HEK293 (cell line): ENCODE results near the gene IGSF9B.

ENCODE experiments used
- CTCF ChIA-PET: fragments of 350-600 bp; formaldehyde crosslinking; extraction: SDS; loops from one replicate; lab custom pipeline; 2021; ENCODE audit warnings: antibody characterized with exemption; lab: Yijun Ruan, JAX
- POLR2A ChIA-PET: fragments of 300-600 bp; formaldehyde crosslinking; extraction: SDS; loops from one replicate; lab custom pipeline; 2020; ENCODE audit warnings: antibody characterized with exemption, inconsistent platforms; lab: Yijun Ruan, JAX
- H3K27ac ChIP-seq: fragments of 200-500 bp; sonication (Bioruptor generic); 2 replicates; pipeline ENCODE4 v1.5.1; 2014; ENCODE audit warnings: low read depth, low read length, control low read depth, inconsistent platforms; ENCODE audit errors: extremely low read depth
- H3K36me3 ChIP-seq, 2 experiments: fragments of 200-500 bp in 1 of 2; sonication (Bioruptor generic) in 1 of 2; 1 replicate in 1 of 2; 2 replicates in 1 of 2; pipeline ENCODE4 v1.5.1; 2014 to 2017; ENCODE audit warnings: inconsistent platforms in 2 of 2, low read length in 2 of 2; ENCODE audit not compliant: control insufficient read depth in 2 of 2, insufficient read depth in 1 of 2
- H3K4me1 ChIP-seq: fragments of 200-500 bp; sonication (Bioruptor generic); 2 replicates; pipeline ENCODE4 v1.5.1; 2014; ENCODE audit warnings: mild to moderate bottlenecking, low read length, inconsistent platforms; ENCODE audit not compliant: control insufficient read depth, insufficient read depth
- H3K4me3 ChIP-seq: 2 replicates; pipeline ENCODE4 v1.5.1; 2011; ENCODE audit warnings: low read depth, mild to moderate bottlenecking, control low read depth, low read length, moderate library complexity
- H3K9me3 ChIP-seq: fragments of 200-500 bp; sonication (Bioruptor generic); 2 replicates; pipeline ENCODE4 v1.5.1; 2014; ENCODE audit warnings: low read depth, low read length, inconsistent platforms; ENCODE audit not compliant: control insufficient read depth, insufficient read depth
- EGR2 ChIP-seq: fragments of 450-650 bp; formaldehyde crosslinking; IDR thresholded peaks from 2 replicates; pipeline ENCODE4 v1.5.1; 2016; ENCODE audit warnings: low read depth, missing biosample characterization, missing genetic modification characterization
- GLIS2 ChIP-seq: fragments of 450-650 bp; formaldehyde crosslinking; IDR thresholded peaks from 2 replicates; pipeline ENCODE4 v1.5.1; 2016; ENCODE audit warnings: missing biosample characterization, missing genetic modification characterization
- KLF9 ChIP-seq: fragments of 450-650 bp; formaldehyde crosslinking; IDR thresholded peaks from 2 replicates; pipeline ENCODE4 v1.5.1; 2016; ENCODE audit warnings: missing biosample characterization, missing genetic modification characterization, low read depth
- MZF1 ChIP-seq: fragments of 450-650 bp; formaldehyde crosslinking; IDR thresholded peaks from 2 replicates; pipeline ENCODE4 v1.5.1; 2017; ENCODE audit warnings: missing biosample characterization, missing genetic modification characterization, borderline replicate concordance
- SETDB1 ChIP-seq: IDR thresholded peaks from one replicate; pipeline ENCODE4 v1.6.1; 2017; ENCODE audit warnings: mild to moderate bottlenecking, low read length, moderate library complexity, mixed read lengths; ENCODE audit not compliant: insufficient read length
- TCF7L2 ChIP-seq: IDR thresholded peaks from 2 replicates; pipeline ENCODE4 v1.6.1; 2011; ENCODE audit warnings: low read depth, mild to moderate bottlenecking, inconsistent platforms, low read length, moderate library complexity, borderline replicate concordance
- TRIM28 ChIP-seq: IDR thresholded peaks from 2 replicates; pipeline ENCODE4 v1.6.1; 2011; ENCODE audit warnings: low read length, control low read depth, borderline replicate concordance
- ZFHX2 ChIP-seq: fragments of 450-650 bp; formaldehyde crosslinking; conservative IDR thresholded peaks from 2 replicates; pipeline ENCODE4 v1.5.1; 2016; ENCODE audit warnings: missing biosample characterization, missing genetic modification characterization
- ZFP69B ChIP-seq: fragments of 450-650 bp; formaldehyde crosslinking; IDR thresholded peaks from 2 replicates; pipeline ENCODE4 v1.5.1; 2016; ENCODE audit warnings: missing biosample characterization, missing genetic modification characterization
- ZNF133 ChIP-seq: fragments of 450-650 bp; formaldehyde crosslinking; IDR thresholded peaks from 2 replicates; pipeline ENCODE4 v1.5.1; 2016; ENCODE audit warnings: missing biosample characterization, missing genetic modification characterization
- ZNF148 ChIP-seq: fragments of 450-650 bp; formaldehyde crosslinking; IDR thresholded peaks from 2 replicates; pipeline ENCODE4 v1.5.0; 2017; ENCODE audit warnings: missing biosample characterization, missing genetic modification characterization, borderline replicate concordance
- ZNF23 ChIP-seq: fragments of 450-650 bp; formaldehyde crosslinking; IDR thresholded peaks from 2 replicates; pipeline ENCODE4 v1.5.1; 2016; ENCODE audit warnings: missing biosample characterization, missing genetic modification characterization, borderline replicate concordance
- ZNF292 ChIP-seq: fragments of 450-650 bp; formaldehyde crosslinking; IDR thresholded peaks from 2 replicates; pipeline ENCODE4 v1.5.1; 2016; ENCODE audit warnings: low read depth, missing biosample characterization, missing genetic modification characterization, borderline replicate concordance
- ZNF558 ChIP-seq: fragments of 450-650 bp; formaldehyde crosslinking; IDR thresholded peaks from 2 replicates; pipeline ENCODE4 v1.5.1; 2016; ENCODE audit warnings: missing biosample characterization, missing genetic modification characterization
- ZNF600 ChIP-seq: fragments of 450-650 bp; formaldehyde crosslinking; IDR thresholded peaks from 2 replicates; pipeline ENCODE4 v1.5.1; 2016; ENCODE audit warnings: missing biosample characterization, missing genetic modification characterization
- ZNF747 ChIP-seq: fragments of 450-650 bp; formaldehyde crosslinking; IDR thresholded peaks from 2 replicates; pipeline ENCODE4 v1.5.1; 2016; ENCODE audit warnings: missing biosample characterization, missing genetic modification characterization
- ZNF791 ChIP-seq: fragments of 450-650 bp; formaldehyde crosslinking; IDR thresholded peaks from 2 replicates; pipeline ENCODE4 v1.5.1; 2016; ENCODE audit warnings: missing biosample characterization, missing genetic modification characterization
- TF ChIP-seq, protein P1 (sequence below): fragments of 450-650 bp; formaldehyde crosslinking; IDR thresholded peaks from 2 replicates; pipeline ENCODE4 v1.5.1; 2017; ENCODE audit warnings: missing biosample characterization, missing genetic modification characterization
- TF ChIP-seq, protein P2 (sequence below): fragments of 450-650 bp; formaldehyde crosslinking; IDR thresholded peaks from 2 replicates; pipeline ENCODE4 v1.5.1; 2016; ENCODE audit warnings: missing biosample characterization, missing genetic modification characterization

The IGSF9B gene

GRCh38 chr11:133967599-133968238, 11.0 kb upstream of the IGSF9B start:
- ChIA-PET CTCF (no interaction called here), POLR2A (no interaction called here)
- H3K36me3 ChIP-seq = no peaks in the 10 kb centered on the region
- H3K9me3 ChIP-seq = no peaks in the 10 kb centered on the region
- no peak overlapping the region for H3K27ac ChIP-seq
- TF ChIP-seq EGR2 (peak; percentile 96), ZFHX2 (peak; percentile 96), GLIS2 (tag by site-specific recombination) (no peak), TRIM28 (no peak)
- TF ChIP-seq, all 188 proteins: peak for 2
- Histone ChIP-seq H3K4me3 (no peak overlapping the region), H3K4me1 (no peaks in the 10 kb centered on the region)

GRCh38 chr11:133966921-133967598, 10.3 kb upstream of the IGSF9B start:
- ChIA-PET CTCF (interaction anchor here (0.9 kb wide), 1 partner anchor 84 kb away, joined by 4 read pairs; no protein-coding TSS in a partner anchor), POLR2A (no interaction called here)
- no peaks in the 10 kb centered on the region for H3K36me3 ChIP-seq
- no peak overlapping the region for H3K4me3 ChIP-seq
- no peak overlapping the region for H3K27ac ChIP-seq
- TF ChIP-seq ZNF23 (tag by site-specific recombination) = no peak
- no peak for TF ChIP-seq ZNF600
- no peak for TF ChIP-seq ZNF148 (tag by site-specific recombination)
- TF ChIP-seq ZNF791 (tag by site-specific recombination) = no peak
- TF ChIP-seq TCF7L2 = no peak
- TF ChIP-seq ZNF747 (tag by site-specific recombination) = no peak
- TF ChIP-seq ZFP69B (tag by site-specific recombination) = no peak
- TF ChIP-seq, protein P1, sequence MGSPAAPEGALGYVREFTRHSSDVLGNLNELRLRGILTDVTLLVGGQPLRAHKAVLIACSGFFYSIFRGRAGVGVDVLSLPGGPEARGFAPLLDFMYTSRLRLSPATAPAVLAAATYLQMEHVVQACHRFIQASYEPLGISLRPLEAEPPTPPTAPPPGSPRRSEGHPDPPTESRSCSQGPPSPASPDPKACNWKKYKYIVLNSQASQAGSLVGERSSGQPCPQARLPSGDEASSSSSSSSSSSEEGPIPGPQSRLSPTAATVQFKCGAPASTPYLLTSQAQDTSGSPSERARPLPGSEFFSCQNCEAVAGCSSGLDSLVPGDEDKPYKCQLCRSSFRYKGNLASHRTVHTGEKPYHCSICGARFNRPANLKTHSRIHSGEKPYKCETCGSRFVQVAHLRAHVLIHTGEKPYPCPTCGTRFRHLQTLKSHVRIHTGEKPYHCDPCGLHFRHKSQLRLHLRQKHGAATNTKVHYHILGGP (tag by site-specific recombination) = no peak
- TF ChIP-seq ZNF292 (tag by site-specific recombination) = no peak
- no peak for TF ChIP-seq SETDB1
- TF ChIP-seq, protein P2, sequence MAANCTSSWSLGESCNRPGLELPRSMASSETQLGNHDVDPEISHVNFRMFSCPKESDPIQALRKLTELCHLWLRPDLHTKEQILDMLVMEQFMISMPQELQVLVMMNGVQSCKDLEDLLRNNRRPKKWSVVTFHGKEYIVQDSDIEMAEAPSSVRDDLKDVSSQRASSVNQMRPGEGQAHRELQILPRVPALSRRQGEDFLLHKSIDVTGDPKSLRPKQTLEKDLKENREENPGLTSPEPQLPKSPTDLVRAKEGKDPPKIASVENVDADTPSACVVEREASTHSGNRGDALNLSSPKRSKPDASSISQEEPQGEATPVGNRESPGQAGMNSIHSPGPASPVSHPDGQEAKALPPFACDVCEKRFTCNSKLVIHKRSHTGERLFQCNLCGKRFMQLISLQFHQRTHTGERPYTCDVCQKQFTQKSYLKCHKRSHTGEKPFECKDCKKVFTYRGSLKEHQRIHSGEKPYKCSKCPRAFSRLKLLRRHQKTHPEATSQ (tag by site-specific recombination) = no peak
- no peak for TF ChIP-seq ZNF558
- TF ChIP-seq KLF9 (tag by site-specific recombination) = no peak
- no peak for TF ChIP-seq ZNF133 (tag by site-specific recombination)
- TF ChIP-seq MZF1 = no peak
- H3K9me3 ChIP-seq = no peaks in the 10 kb centered on the region
- H3K4me1 ChIP-seq = no peaks in the 10 kb centered on the region
